Adipocyte (in vitro differentiated cells): ENCODE measurements around the gene BPIFB6.

Experiments used
- DNase-seq: peaks from one replicate; pipeline ENCODE4 v3.0.0-alpha.2; 2015; ENCODE audit warnings: low read depth
- H3K27me3 ChIP-seq: replicated peaks from 2 replicates; pipeline ENCODE4 v1.7.0; 2013; ENCODE audit warnings: mild to moderate bottlenecking, low read length, moderate library complexity; ENCODE audit not compliant: control insufficient read depth, insufficient read depth
- H3K36me3 ChIP-seq: 2 replicates; pipeline ENCODE4 v1.7.0; 2013; ENCODE audit warnings: low read length, mild to moderate bottlenecking, moderate library complexity; ENCODE audit not compliant: control insufficient read depth, insufficient read depth, severe bottlenecking
- H3K4me1 ChIP-seq: 2 replicates; pipeline ENCODE4 v1.7.0; 2013; ENCODE audit warnings: mild to moderate bottlenecking, low read length, moderate library complexity; ENCODE audit not compliant: control insufficient read depth, insufficient read depth
- H3K4me3 ChIP-seq: 2 replicates; pipeline ENCODE4 v1.7.0; 2013; ENCODE audit warnings: mild to moderate bottlenecking, low read length, moderate library complexity
- H3K9ac ChIP-seq: 2 replicates; pipeline ENCODE4 v1.7.0; 2013; ENCODE audit warnings: mild to moderate bottlenecking, low read length, moderate library complexity
- H3K9me3 ChIP-seq: 2 replicates; pipeline ENCODE4 v1.7.0; 2013; ENCODE audit warnings: mild to moderate bottlenecking, low read length, moderate library complexity; ENCODE audit not compliant: control insufficient read depth

Gene BPIFB6

DNA sequence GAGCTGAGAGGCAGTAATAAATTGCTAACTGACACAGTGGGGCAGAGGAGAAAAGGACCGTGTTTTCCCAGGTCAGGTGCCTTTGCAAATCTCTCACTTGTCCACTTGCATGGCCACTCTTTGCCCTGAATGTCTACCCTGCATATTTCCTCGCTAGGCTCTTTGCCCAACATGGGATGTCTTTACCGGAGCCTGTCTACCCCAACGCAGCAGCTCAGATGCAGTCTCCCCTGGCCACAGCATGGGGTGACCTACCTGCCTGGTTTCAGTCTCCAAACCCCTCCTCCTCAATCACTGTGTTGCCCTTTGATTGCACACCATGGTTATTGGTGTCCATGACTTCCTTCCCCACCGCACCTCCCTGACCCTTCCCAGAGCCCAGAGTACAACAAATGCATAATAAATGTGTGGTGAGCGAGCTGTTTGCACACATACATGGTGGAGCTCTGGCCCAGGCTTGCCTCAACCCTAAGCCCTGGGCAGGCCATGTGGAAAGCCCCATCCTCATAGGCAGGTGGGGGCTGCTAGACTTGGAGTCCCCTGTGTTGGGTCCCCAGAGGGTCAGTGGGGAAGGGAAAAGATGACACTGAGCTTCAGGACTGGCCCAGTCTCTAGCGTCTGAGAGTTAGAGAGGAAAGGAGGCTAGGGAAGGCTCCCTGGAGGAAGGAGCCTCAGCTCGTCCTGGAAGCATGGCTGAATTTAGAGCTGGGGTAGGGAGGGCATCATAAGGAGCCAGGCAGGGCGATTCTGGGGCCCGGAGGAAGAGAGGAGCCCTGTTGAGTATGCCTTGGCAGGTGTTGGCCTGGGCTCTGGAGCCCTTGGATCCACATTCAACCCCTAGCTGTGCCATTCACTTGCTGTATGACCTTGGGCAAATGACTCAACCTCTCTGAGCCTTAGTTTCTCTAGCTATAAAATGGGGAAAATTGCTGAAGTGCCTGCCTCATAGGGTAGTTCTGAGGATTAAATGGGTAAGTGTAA is 4.4 kb upstream of the BPIFB6 start:
- Histone ChIP-seq H3K9ac (no peak overlapping the region), H3K4me3 (no peak overlapping the region), H3K36me3 (no peaks in the 10 kb centered on the region), H3K27me3 (peaks cover 75% of the 10 kb centered on the region), H3K9me3 (peaks cover 7% of the 10 kb centered on the region), H3K4me1 (no peaks in the 10 kb centered on the region)
- no peak for DNase-seq

DNA sequence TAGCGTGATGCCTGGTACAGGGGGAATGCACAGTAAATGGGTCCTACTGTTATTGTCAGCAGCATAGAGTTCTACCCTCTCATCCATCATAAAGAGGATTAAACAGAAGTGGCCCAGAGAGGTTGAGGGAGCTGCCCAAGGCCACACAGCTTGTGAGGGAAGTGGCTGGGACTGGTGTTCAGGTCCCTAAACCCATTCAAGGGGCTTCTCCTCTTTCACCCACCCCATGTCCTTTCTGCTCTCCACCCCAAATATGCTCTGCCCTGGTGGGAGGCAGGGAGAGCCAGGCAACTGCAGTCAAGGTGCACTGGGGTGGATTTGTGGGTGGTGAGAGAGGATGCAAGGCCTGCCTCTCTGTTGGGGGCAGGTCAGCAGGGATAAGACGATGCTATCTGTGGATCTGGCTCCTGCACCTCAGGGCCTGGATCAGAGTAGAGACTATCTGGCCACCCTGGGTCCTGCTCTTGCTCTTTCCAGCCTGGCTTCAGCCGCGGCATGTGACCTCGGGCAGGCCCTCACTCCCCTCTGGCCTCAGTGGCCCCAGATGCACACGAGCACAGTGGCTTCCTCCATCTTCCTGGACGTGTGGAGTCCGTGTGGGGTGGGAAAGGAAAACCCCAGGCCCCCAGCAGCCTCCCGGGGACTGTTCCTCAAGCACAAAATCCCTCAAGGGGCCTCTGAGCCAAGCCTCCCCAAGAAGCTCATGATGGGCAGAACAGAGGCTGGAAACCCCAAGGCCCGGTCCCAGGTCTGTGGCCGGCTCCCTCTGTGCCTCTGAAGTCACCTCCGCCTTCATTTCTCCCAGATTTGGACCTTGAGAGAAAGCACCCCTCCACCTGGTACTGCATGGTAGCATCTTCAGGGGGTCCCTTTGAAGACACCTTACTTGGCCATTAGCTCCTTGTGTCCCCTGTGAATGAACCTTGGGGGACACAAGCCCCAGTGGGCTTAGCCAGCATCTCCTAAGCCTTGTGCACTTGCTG is 3.4 kb upstream of the BPIFB6 start:
- no peak for DNase-seq
- Histone ChIP-seq H3K4me3 (no peak overlapping the region), H3K27me3 (peaks cover 75% of the 10 kb centered on the region), H3K9me3 (peaks cover 7% of the 10 kb centered on the region), H3K4me1 (no peaks in the 10 kb centered on the region), H3K9ac (no peak overlapping the region), H3K36me3 (no peaks in the 10 kb centered on the region)

DNA sequence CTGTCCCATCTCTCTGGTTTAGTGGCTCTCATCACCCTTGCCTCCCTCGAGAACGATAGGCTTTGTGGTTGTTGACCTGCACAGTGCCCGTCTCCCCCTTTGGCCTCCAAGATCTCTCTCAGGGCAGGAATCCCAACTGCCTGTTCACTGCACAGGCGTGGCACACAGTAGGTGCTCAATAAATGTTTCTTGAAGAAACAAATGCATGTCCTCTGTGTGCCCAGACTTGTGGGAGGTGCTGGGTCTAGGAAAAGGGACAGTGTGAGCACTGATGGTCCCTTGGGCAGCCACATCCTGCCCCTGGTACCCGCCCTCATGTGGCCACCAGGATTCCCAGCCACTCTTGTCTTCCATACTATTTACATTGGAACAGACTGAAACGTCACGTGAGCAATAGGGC is 2.6 kb upstream of the BPIFB6 start:
- DNase-seq = no peak
- H3K9ac ChIP-seq = no peak overlapping the region
- H3K9me3 ChIP-seq = peaks cover 7% of the 10 kb centered on the region
- H3K4me1 ChIP-seq = no peaks in the 10 kb centered on the region
- no peaks in the 10 kb centered on the region for H3K36me3 ChIP-seq
- H3K27me3 ChIP-seq = peaks cover 74% of the 10 kb centered on the region
- no peak overlapping the region for H3K4me3 ChIP-seq

DNA sequence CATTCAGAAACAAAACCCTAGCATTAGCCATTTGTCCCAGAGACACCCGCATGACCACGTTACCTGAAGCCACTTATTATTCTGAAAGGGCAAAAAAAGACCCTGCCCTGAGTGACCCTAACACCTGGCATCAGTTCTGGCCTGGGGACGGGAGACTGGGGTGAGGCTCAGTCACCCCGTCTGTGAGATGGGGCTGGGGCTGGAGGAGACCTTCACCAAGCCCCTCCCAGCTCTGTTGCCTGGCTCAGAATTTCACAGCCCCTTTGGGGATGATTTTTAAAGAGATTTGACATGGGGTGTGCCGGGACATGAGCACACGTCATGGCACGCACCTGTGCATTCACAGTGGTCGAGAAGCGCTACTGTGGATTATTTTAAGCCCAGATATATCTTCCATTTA is 1.4 kb upstream of the BPIFB6 start:
- no peak for DNase-seq
- Histone ChIP-seq H3K9ac (no peak overlapping the region), H3K36me3 (no peaks in the 10 kb centered on the region), H3K4me1 (no peaks in the 10 kb centered on the region), H3K27me3 (peaks cover 79% of the 10 kb centered on the region), H3K9me3 (peaks cover 4% of the 10 kb centered on the region), H3K4me3 (no peak overlapping the region)

DNA sequence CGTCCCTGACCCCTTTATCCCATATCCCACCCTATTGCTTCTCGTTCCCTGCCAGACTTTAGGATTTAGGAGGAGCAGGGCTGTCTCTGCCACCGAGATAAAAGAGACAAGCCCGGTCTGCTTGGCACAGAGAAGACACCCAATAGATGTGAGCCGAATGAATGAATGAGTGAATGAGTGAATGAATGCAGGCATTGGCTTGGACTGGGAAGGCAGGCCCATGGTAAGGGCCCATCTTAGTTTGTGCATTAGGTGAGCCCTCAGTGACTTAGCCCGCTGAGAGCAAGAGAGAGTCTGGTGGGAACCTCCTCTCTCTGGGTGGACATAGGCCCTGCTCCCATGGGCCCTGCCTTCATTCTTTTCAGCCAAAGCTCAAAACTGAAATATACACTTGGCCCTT is 879 bp upstream of the BPIFB6 start:
- Histone ChIP-seq H3K4me1 (no peaks in the 10 kb centered on the region), H3K9ac (no peak overlapping the region), H3K36me3 (no peaks in the 10 kb centered on the region), H3K27me3 (peaks cover 79% of the 10 kb centered on the region), H3K4me3 (no peak overlapping the region), H3K9me3 (peaks cover 4% of the 10 kb centered on the region)
- DNase-seq = no peak

DNA sequence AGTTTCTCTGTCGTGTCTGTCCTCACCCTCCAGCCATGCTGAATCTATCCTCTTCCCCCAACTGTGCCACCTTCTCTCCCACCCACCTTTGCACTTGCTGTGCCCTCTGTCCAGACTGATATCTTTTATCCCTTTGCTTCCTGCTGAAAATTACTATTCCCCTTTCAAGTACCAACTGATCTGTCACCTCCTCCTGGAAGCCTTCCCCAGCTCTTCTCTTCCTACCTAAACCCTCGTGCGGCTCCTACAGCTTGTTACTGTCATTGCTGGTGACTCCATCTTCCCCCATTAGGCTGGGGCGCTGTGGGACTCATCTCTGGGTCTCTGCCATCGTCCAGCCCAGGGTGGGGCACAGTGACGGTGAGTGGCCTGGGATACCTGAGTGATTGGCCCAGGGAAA is 1.1 kb downstream of the BPIFB6 start:
- no peak overlapping the region for H3K4me3 ChIP-seq
- no peaks in the 10 kb centered on the region for H3K4me1 ChIP-seq
- H3K27me3 ChIP-seq = peaks cover 78% of the 10 kb centered on the region
- no peak for DNase-seq
- H3K36me3 ChIP-seq = no peaks in the 10 kb centered on the region
- no peak overlapping the region for H3K9ac ChIP-seq
- no peaks in the 10 kb centered on the region for H3K9me3 ChIP-seq

DNA sequence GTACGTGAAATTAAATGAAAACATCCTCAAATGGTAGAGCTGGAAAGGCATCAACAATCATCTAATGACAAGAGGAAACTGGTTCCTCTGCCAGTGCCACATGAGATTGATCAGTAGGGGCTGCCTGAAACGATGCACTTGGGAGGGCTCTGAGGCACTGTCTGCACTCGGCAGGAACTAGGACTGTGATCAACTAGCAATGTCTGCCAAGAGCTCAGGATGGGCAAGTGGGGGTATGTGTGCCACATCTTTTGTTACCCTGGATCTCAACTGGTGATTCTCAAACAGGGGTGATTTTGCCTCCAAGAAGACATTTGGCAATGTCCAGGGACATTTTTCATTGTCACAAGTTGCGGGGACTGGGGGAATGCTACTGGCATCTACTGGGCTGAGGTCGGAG is 1.9 kb downstream of the BPIFB6 start:
- no peaks in the 10 kb centered on the region for H3K9me3 ChIP-seq
- no peaks in the 10 kb centered on the region for H3K4me1 ChIP-seq
- H3K27me3 ChIP-seq = peaks cover 75% of the 10 kb centered on the region
- H3K9ac ChIP-seq = no peak overlapping the region
- H3K4me3 ChIP-seq = no peak overlapping the region
- H3K36me3 ChIP-seq = no peaks in the 10 kb centered on the region
- DNase-seq = no peak

DNA sequence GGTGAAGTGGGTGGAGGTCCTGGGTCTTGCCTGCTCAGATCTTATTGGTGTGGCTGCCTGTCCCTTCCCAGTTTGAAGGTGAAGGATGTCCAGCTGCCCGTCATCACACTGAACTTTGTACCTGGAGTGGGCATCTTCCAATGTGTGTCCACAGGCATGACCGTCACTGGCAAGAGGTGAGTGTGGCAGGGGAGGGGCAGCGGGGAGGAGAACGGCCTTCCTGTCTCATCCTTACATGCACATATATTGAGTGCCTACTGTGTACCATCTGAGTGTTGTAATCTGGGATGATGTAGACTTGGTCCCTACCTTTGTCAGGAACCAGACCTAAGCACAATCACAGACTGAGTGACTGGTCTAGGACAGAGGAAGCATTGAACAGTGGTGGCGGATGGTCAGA is 2.7 kb downstream of the BPIFB6 start:
- no peak for DNase-seq
- H3K4me1 ChIP-seq = no peaks in the 10 kb centered on the region
- H3K9me3 ChIP-seq = no peaks in the 10 kb centered on the region
- H3K4me3 ChIP-seq = no peak overlapping the region
- no peaks in the 10 kb centered on the region for H3K36me3 ChIP-seq
- H3K27me3 ChIP-seq = peaks cover 73% of the 10 kb centered on the region
- no peak overlapping the region for H3K9ac ChIP-seq

DNA sequence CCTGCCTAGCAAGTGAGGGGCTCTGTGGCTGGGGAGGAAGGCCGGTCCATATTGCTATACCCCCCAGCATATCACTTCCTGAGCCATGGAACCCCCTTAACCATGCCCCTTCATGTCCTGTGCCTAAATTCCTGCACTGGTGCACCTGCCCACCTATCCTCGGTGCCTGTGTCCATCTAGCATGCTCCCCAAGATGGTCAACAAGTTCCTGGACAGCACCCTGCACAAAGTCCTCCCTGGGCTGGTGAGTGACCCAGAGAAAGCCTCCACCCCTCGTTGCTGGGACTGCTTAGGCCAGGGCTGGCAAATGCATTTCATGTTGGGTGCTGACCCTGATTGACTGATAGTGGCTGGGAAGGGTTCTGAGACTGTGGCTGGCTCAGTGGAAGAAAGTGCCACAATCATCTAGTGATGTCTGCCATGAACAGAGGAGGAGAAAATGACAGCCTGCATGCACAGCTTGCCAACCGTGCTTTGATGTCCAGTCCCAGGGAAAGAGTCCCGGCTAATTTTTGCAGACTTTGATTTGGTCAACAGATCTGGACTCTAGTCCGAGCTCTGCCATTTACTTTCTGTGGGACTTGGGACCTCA is 3.5 kb downstream of the BPIFB6 start:
- H3K36me3 ChIP-seq = no peaks in the 10 kb centered on the region
- no peaks in the 10 kb centered on the region for H3K4me1 ChIP-seq
- peaks cover 75% of the 10 kb centered on the region for H3K27me3 ChIP-seq
- H3K9ac ChIP-seq = no peak overlapping the region
- H3K4me3 ChIP-seq = no peak overlapping the region
- no peaks in the 10 kb centered on the region for H3K9me3 ChIP-seq
- no peak for DNase-seq

DNA sequence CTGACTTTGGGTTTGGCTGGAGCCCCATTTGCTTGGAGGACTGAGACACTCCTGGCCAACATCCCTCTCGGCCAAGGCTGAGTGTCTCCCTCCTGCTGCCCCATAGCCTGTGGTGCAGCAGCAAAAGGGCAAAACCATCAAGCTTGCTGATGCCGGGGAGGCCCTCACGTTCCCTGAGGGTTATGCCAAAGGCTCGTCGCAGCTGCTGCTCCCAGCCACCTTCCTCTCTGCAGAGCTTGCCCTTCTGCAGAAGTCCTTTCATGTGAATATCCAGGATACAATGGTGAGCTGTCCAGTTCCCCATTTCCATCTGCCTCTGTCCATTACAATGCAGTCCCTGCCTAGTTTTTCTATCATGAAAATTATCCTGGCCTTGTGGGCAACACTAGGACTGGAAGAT is 6.0 kb downstream of the BPIFB6 start:
- Histone ChIP-seq H3K36me3 (no peaks in the 10 kb centered on the region), H3K9ac (no peak overlapping the region), H3K9me3 (no peaks in the 10 kb centered on the region), H3K4me1 (no peaks in the 10 kb centered on the region), H3K4me3 (no peak overlapping the region), H3K27me3 (peaks cover 60% of the 10 kb centered on the region)
- DNase-seq = no peak

DNA sequence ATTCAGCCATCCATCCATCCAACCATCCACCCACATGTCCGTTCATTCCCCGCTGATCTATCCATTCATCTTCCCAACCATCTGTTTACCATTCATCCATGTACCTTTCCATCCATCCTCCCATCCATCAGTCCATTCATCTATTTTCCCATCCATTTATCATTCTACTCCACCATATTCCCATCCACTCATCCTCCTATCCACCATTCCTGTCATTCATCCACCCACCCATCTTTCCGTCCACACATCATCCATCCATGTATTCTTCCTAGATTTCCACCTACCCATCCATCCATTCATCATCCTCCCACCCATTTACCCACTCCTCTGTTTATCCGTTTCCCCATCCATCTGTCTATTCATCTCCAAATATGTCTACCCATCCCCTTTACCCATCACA is 6.8 kb downstream of the BPIFB6 start:
- Histone ChIP-seq H3K9me3 (no peaks in the 10 kb centered on the region), H3K4me1 (no peaks in the 10 kb centered on the region), H3K36me3 (no peaks in the 10 kb centered on the region), H3K9ac (no peak overlapping the region), H3K27me3 (peaks cover 54% of the 10 kb centered on the region), H3K4me3 (no peak overlapping the region)
- no peak for DNase-seq
